Osteocyte (in vitro differentiated cells): ENCODE results near the gene NUCKS1. TPM values are rescaled to one million over a fixed set of nuclear protein-coding genes. Genes with fewer than 3 reads are reported as not detected.
A peak's percentile ranks its signal among the peaks of the same experiment; 100 is the strongest.

Source experiments
- DNase-seq: peaks from one replicate; pipeline ENCODE4 v3.0.0; 2021; ENCODE audit warnings: mixed read lengths; ENCODE audit not compliant: unreplicated experiment; ENCODE audit errors: extremely low spot score
- H3K27ac Mint-ChIP-seq: one replicate; pipeline ENCODE4 v1.8.0; 2021; ENCODE audit warnings: mild to moderate bottlenecking, mixed read lengths; ENCODE audit not compliant: unreplicated experiment
- H3K27me3 Mint-ChIP-seq: one replicate; pipeline ENCODE4 v1.8.0; 2021; ENCODE audit warnings: mixed read lengths; ENCODE audit not compliant: unreplicated experiment
- H3K36me3 Mint-ChIP-seq: one replicate; pipeline ENCODE4 v1.8.0; 2021; ENCODE audit warnings: mixed read lengths; ENCODE audit not compliant: unreplicated experiment
- H3K4me1 Mint-ChIP-seq: one replicate; pipeline ENCODE4 v1.8.0; 2021; ENCODE audit warnings: mixed read lengths; ENCODE audit not compliant: unreplicated experiment
- H3K4me3 Mint-ChIP-seq: one replicate; pipeline ENCODE4 v1.8.0; 2021; ENCODE audit warnings: mild to moderate bottlenecking, moderate library complexity, mixed read lengths; ENCODE audit not compliant: unreplicated experiment
- H3K9me3 Mint-ChIP-seq: one replicate; pipeline ENCODE4 v1.8.0; 2021; ENCODE audit warnings: mixed read lengths; ENCODE audit not compliant: unreplicated experiment
- CTCF ChIP-seq: fragments of 200-600 bp; sonication (generic); IDR thresholded peaks from 2 replicates; pipeline ENCODE4 v1.5.0; 2021; ENCODE audit warnings: antibody characterized with exemption, mild to moderate bottlenecking, moderate library complexity
- total RNA-seq: library from RNA; stranded (reverse); gene quantifications from 2 replicates; pipeline ENCODE4 v1.2.1, GENCODE V29; 2021

NUCKS1 gene
- total RNA-seq, 1 donor from 2014 or later = 215 TPM

DNA sequence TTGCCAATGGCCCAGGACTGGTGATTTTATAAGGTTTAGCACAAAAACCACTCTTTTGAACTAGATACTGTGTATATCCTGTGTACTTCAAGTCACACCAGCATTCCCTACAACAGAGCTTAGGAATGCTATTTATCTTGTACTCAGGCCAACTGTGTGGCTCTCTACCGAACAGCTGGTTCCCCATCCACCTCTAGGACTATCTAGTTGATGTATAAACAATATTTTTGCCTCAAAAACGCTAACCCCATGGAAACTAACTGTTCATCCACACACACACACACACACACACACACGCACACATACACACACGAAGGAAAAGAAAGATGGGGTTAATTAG lies 41.0 kb downstream of the NUCKS1 start:
- no peak for TF ChIP-seq CTCF
- H3K36me3 Mint-ChIP-seq = peaks cover 11% of the 10 kb centered on the region
- peak overlapping the region; percentile 10 for H3K27ac Mint-ChIP-seq
- H3K9me3 Mint-ChIP-seq = no peaks in the 10 kb centered on the region
- no peaks in the 10 kb centered on the region for H3K27me3 Mint-ChIP-seq
- DNase-seq = no peak
- H3K4me3 Mint-ChIP-seq = no peak overlapping the region
- H3K4me1 Mint-ChIP-seq = peaks cover 25% of the 10 kb centered on the region

DNA sequence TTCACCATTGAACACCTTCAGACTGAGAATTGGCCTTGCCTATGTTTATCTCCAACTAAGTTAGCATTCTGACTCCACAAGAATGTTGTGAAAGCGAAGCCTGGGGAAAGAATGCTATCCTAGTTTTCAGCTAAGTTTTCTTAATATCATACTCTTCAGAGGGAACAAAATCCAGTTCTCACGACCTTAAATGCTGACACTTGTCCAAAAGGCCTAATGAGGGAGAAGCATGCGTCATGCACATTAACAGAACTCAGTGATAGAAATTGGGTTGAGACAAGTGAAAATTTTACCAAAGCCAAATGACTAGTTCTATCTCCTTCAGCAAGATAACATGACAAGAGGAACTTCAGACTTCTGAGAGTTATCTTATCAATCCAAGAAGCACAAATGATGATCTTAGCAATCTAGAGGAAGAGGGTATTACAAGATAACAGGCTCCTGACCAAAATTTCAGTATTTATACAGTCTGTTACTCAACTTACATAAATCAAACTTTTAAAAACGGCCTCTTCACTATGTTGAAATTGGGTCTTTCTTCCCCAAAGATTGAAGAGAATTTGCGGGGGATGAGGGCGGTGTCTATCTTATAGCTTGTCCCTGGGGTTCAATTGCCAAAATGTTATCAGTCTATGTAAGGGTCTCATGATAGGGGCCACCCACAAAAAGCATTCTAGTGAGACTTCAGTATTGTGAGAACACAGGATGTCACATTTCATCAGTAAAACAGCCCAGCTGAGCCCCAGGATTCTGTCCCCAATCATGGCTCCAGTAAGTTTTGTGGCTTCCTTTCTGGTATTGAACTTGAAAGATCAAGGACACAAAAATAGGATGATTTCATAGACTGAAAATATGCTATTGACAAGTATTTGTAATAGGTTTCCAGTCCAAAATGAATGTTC lies 43.1 kb downstream of the NUCKS1 start:
- Mint-ChIP-seq H3K4me1 (peaks cover 31% of the 10 kb centered on the region), H3K9me3 (no peaks in the 10 kb centered on the region), H3K27ac (peak overlapping the region; percentile 36), H3K36me3 (peaks cover 14% of the 10 kb centered on the region), H3K27me3 (no peaks in the 10 kb centered on the region), H3K4me3 (no peak overlapping the region)
- DNase-seq = peak; percentile 62
- TF ChIP-seq CTCF = no peak

- Mint-ChIP-seq H3K4me1 (peaks cover 42% of the 10 kb centered on the region), H3K27ac (no peak overlapping the region), H3K36me3 (peaks cover 9% of the 10 kb centered on the region), H3K27me3 (no peaks in the 10 kb centered on the region), H3K4me3 (no peak overlapping the region), H3K9me3 (no peaks in the 10 kb centered on the region)
- TF ChIP-seq CTCF = no peak
- no peak for DNase-seq
These were observed 45.1 kb downstream of the NUCKS1 start for GRCh38 chr1:205704903-205705302.

DNA sequence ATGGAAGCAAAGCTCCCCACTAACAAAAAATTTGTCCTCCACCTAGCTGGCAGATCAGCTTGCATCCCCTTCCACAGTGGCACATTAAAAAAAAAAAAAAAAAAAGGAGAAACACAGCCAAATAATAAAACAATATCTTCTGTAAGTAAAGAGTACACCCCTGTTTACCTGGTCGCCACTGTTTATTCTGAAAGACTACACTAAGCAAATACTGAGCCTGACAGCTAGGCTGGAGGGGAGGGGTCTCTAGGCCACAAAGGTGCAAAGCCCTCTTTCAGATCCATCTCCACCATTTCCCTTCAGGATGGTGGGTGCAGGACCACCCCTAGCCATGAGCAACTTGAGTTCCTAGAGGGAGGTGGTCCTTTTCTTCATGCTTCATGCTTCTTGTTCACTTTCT lies 46.9 kb downstream of the NUCKS1 start:
- TF ChIP-seq CTCF = no peak
- Mint-ChIP-seq H3K27ac (no peak overlapping the region), H3K9me3 (no peaks in the 10 kb centered on the region)

GRCh38 chr1:205701891-205702290 lies 48.1 kb downstream of the NUCKS1 start:
- TF ChIP-seq CTCF = no peak
- Mint-ChIP-seq H3K36me3 (peaks cover 8% of the 10 kb centered on the region), H3K4me3 (no peak overlapping the region), H3K4me1 (peaks cover 26% of the 10 kb centered on the region), H3K27me3 (no peaks in the 10 kb centered on the region), H3K27ac (peak overlapping the region; percentile 41), H3K9me3 (no peaks in the 10 kb centered on the region)
- no peak for DNase-seq

More for the DNA sequence above, 46.9 kb downstream of the NUCKS1 start:
- Mint-ChIP-seq H3K4me3 (no peak overlapping the region), H3K27me3 (no peaks in the 10 kb centered on the region), H3K36me3 (peaks cover 9% of the 10 kb centered on the region), H3K4me1 (peaks cover 26% of the 10 kb centered on the region)
- no peak for DNase-seq
